ENCODE results near the gene KNDC1. TPM values are rescaled to one million over a fixed set of nuclear protein-coding genes. Genes with fewer than 3 reads are reported as not detected.

KNDC1 gene
- total and polyA plus RNA-seq, 2 experiments from 2014 or later: 10.8 to 33.9 TPM

- Histone ChIP-seq H3K36me3 (no peaks in the 10 kb centered on the region), H3K4me3 (no peak overlapping the region), H3K27ac (no peak overlapping the region), H3K9me3 (ENCODE audit: low read depth) (no peaks in the 10 kb centered on the region), H3K4me1 (ENCODE audit: low read depth) (no peaks in the 10 kb centered on the region), H3K27me3 (no peaks in the 10 kb centered on the region)
- TF ChIP-seq CTCF (IDR thresholded peaks at IDR 0.05; ENCODE audit: low read depth, low read length): no peak
- no peak for DNase-seq (ENCODE audit: low read depth in 1 of 2, low spot score in 1 of 2)
These were observed 18.5 kb downstream of the KNDC1 start for GRCh38 chr10:133178357-133179127.

GRCh38 chr10:133179128-133179520 lies 19.1 kb downstream of the KNDC1 start:
- Histone ChIP-seq H3K27ac (no peak overlapping the region), H3K36me3 (no peaks in the 10 kb centered on the region), H3K27me3 (no peaks in the 10 kb centered on the region), H3K9me3 (ENCODE audit: low read depth) (no peaks in the 10 kb centered on the region), H3K4me3 (no peak overlapping the region), H3K4me1 (ENCODE audit: low read depth) (no peaks in the 10 kb centered on the region)
- no peak for DNase-seq (ENCODE audit: low read depth in 1 of 2, low spot score in 1 of 2)
- no peak for TF ChIP-seq CTCF (IDR thresholded peaks at IDR 0.05; ENCODE audit: low read depth, low read length)

GRCh38 chr10:133179651-133180050 lies 19.6 kb downstream of the KNDC1 start:
- no peaks in the 10 kb centered on the region for H3K4me1 ChIP-seq (ENCODE audit: low read depth)
- no peak overlapping the region for H3K27ac ChIP-seq
- no peak overlapping the region for H3K4me3 ChIP-seq
- no peaks in the 10 kb centered on the region for H3K9me3 ChIP-seq (ENCODE audit: low read depth)
- TF ChIP-seq CTCF (IDR thresholded peaks at IDR 0.05; ENCODE audit: low read depth, low read length): no peak
- no peak for DNase-seq (ENCODE audit: low read depth in 1 of 2, low spot score in 1 of 2)
- no peaks in the 10 kb centered on the region for H3K36me3 ChIP-seq
- H3K27me3 ChIP-seq: no peaks in the 10 kb centered on the region

GRCh38 chr10:133180192-133180964 lies 20.4 kb downstream of the KNDC1 start:
- H3K4me1 ChIP-seq (ENCODE audit: low read depth): no peaks in the 10 kb centered on the region
- H3K27me3 ChIP-seq: no peaks in the 10 kb centered on the region
- H3K9me3 ChIP-seq (ENCODE audit: low read depth): no peaks in the 10 kb centered on the region
- no peak for TF ChIP-seq CTCF (IDR thresholded peaks at IDR 0.05; ENCODE audit: low read depth, low read length)
- no peak overlapping the region for H3K4me3 ChIP-seq
- DNase-seq (ENCODE audit: low read depth in 1 of 2, low spot score in 1 of 2): no peak
- H3K27ac ChIP-seq: no peak overlapping the region
- H3K36me3 ChIP-seq: no peaks in the 10 kb centered on the region

GRCh38 chr10:133180965-133181639 lies 21.1 kb downstream of the KNDC1 start:
- H3K9me3 ChIP-seq (ENCODE audit: low read depth): no peaks in the 10 kb centered on the region
- no peaks in the 10 kb centered on the region for H3K36me3 ChIP-seq
- H3K4me1 ChIP-seq (ENCODE audit: low read depth): no peaks in the 10 kb centered on the region
- TF ChIP-seq CTCF (IDR thresholded peaks at IDR 0.05; ENCODE audit: low read depth, low read length): no peak
- no peak overlapping the region for H3K27ac ChIP-seq
- H3K4me3 ChIP-seq: no peak overlapping the region
- H3K27me3 ChIP-seq: no peaks in the 10 kb centered on the region
- no peak for DNase-seq (ENCODE audit: low read depth in 1 of 2, low spot score in 1 of 2)
